Activated CD4-positive, alpha-beta T cell treated with anti-CD3 and anti-CD28 coated beads, Interleukin-2, amount 10 ng/mL, durations not matched to agents 7 days and 5 days (primary cell): ENCODE results near the gene STAT5B. TPM values are rescaled to one million over a fixed set of nuclear protein-coding genes. Genes with fewer than 3 reads are reported as not detected.
A peak's percentile ranks its signal among the peaks of the same experiment; 100 is the strongest.

ENCODE experiments used
- CTCF ChIA-PET: fragments of 350-600 bp; sonication (Branson Sonifier 250); formaldehyde crosslinking; loops from one replicate; lab custom pipeline; 2021; ENCODE audit warnings: antibody characterized with exemption; lab: Charles Lee
- POLR2A ChIA-PET: fragments of 350-600 bp; sonication (Branson Sonifier 250); formaldehyde crosslinking; loops from one replicate; lab custom pipeline; 2021; ENCODE audit warnings: antibody characterized with exemption; lab: Charles Lee
- DNase-seq: peaks from one replicate; pipeline ENCODE4 v3.0.0-alpha.2; 2020
- H3K27ac Mint-ChIP-seq: one replicate; pipeline ENCODE4 v1.8.0; 2021; ENCODE audit warnings: mild to moderate bottlenecking, moderate library complexity, mixed read lengths
- H3K27me3 Mint-ChIP-seq: one replicate; pipeline ENCODE4 v1.8.0; 2021; ENCODE audit warnings: mixed read lengths
- H3K36me3 Mint-ChIP-seq: one replicate; pipeline ENCODE4 v1.8.0; 2021; ENCODE audit warnings: low read depth, mixed read lengths
- H3K4me1 Mint-ChIP-seq: one replicate; pipeline ENCODE4 v1.8.0; 2021; ENCODE audit warnings: mixed read lengths
- H3K4me3 Mint-ChIP-seq: one replicate; pipeline ENCODE4 v1.8.0; 2021; ENCODE audit warnings: mild to moderate bottlenecking, moderate library complexity, mixed read lengths
- H3K9me3 Mint-ChIP-seq: one replicate; pipeline ENCODE4 v1.8.0; 2021; ENCODE audit warnings: mixed read lengths
- total RNA-seq, 2 experiments: library from RNA; stranded (reverse); gene quantifications; one replicate each; pipeline ENCODE4 v1.2.3, GENCODE V29; 2021

Gene STAT5B
- total RNA-seq, 2 experiments from 2014 or later: 150 to 164 TPM

DNA sequence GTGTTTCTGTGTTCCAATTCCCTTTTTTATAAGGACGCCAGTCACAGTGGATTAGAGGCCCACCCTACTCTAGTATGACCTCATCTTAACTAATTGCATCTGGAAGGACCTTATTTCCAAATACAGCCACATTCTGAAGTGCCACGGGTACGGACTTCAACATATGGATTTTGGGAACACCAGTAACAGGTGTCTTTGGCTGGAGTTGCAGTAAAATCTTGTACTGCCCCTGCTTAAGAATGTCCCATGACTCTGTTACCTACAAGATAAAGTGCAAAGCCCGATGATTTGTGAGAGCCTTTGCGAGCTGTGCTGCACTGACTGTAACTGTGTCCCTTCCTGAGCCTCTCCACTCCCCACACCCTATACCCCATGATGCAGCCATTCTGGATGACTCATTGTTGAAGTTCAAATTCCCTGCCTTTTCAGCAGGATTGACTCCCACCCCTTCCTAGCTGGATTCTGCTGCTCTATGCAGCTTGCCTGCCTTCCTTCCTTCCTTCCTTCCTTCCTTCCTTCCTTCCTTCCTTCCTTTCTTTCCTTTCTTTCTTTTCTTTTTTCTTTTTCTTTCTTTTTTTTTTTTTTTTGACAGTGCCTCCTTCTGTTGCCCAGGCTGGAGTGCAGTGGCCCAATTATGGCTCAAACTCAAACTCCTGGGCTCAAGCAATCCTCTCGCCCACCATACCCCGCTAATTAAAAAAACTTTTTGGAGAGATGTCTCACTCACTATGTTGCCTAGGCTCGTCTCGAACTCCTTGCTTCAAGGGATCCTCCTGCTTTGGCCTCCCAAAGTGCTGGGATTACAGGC is 93.1 kb downstream of the STAT5B start:
- no peaks in the 10 kb centered on the region for H3K36me3 Mint-ChIP-seq
- peak overlapping the region; percentile 87 for H3K4me3 Mint-ChIP-seq
- ChIA-PET POLR2A (no interaction called here), CTCF (interaction anchor here (0.6 to 2.8 kb wide), 9 partner anchors 12 to 272 kb away, joined by 3 to 33 read pairs (median 3); partner anchors contain the start of genes GHDC, KAT2A and NKIRAS2)
- H3K4me1 Mint-ChIP-seq: peaks cover 52% of the 10 kb centered on the region
- DNase-seq: no peak
- peaks cover 25% of the 10 kb centered on the region for H3K27me3 Mint-ChIP-seq
- no peaks in the 10 kb centered on the region for H3K9me3 Mint-ChIP-seq
- H3K27ac Mint-ChIP-seq: peak overlapping the region; percentile 93

DNA sequence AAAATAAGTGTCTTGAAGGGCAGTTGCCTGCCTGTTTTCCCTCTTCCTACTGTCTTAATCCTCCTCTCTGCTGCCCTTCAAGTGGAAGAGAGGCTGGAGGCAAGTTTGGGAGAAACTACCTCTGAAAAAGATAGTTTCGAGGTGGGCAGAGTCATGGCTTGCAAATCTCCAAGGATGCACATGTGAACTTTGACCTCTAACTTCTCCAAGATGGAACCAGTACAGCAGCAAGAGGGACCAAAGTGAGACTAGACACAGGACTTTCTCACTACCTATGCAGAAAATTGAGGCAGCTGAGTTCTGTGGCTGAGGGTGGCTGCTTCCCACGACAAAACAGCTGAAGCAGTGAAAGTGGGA is 94.4 kb downstream of the STAT5B start:
- peaks cover 52% of the 10 kb centered on the region for H3K4me1 Mint-ChIP-seq
- POLR2A ChIA-PET: interaction anchor here (0.5 to 0.8 kb wide), 3 partner anchors 8 to 67 kb away, joined by 3 to 5 read pairs (median 4); partner anchors contain the start of gene GHDC

DNA sequence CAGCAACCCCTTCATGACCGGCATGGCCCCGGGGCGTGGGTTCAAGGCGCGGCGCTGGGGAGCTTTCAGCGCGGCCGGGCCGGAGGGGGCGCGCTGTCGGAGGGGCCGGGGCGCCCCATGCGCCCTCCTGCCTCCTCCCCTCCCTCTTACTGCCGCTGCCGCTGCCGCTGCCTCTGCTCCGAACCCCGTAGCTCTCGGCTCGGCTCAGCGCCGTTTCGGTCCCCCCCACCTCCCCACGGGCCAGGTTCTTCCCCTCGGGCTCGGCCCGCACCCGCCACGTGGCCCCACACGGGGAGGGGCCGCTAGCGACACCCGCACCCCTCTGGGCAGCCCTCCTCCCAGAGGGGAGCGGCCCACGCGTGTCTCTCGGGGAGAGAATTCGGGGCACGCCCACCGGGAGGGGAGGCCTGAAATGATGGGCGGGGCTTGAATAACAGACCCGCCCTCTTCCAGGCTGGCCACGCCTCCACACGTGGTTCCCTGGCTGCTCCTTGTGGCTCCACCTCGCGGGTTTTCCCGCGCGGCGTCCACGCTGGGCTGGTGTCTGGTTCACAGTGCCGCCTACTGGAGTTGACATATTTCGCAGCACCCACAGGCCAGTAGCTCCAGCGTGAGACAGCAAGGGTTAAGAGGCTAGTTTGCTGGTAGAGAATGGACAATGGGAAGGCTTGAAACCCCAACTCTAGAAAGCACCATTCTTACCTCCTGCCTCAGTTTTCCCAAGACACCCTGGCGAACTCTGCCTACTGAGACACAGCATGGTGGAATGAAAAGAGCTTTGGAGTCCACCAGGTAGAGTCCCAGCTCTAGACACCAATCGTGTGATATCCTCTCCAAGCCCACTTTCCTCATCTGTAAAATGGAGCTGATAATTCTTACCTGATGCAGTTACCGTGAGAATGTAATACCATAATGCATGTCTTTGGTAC is 95.0 kb downstream of the STAT5B start, which contains the start of gene KCNH4:
KCNH4 (minus strand) TSS at position 221 of the 929 bp plus-strand sequence; CDS start at position 24, 197 bp downstream.
- Mint-ChIP-seq H3K36me3 (no peaks in the 10 kb centered on the region), H3K4me1 (peaks cover 52% of the 10 kb centered on the region), H3K4me3 (peak within 1 kb of the TSS; percentile 61), H3K27ac (peak within 1 kb of the TSS; percentile 36), H3K27me3 (peaks cover 25% of the 10 kb centered on the region), H3K9me3 (no peaks in the 10 kb centered on the region)
- DNase-seq: peak; percentile 93
- ChIA-PET CTCF (interaction anchor here (0.5 to 4.1 kb wide), 31 partner anchors 9 to 346 kb away, joined by 3 to 28 read pairs (median 4); partner anchors contain the start of genes CNP, GHDC, NKIRAS2 and STAT3), POLR2A (interaction anchor here (0.5 to 0.8 kb wide), 3 partner anchors 9 to 66 kb away, joined by 3 to 5 read pairs (median 4); partner anchors contain the start of gene GHDC)

More for the DNA sequence above, 94.4 kb downstream of the STAT5B start:
- CTCF ChIA-PET: interaction anchor here (0.5 to 4.1 kb wide), 26 partner anchors 8 to 345 kb away, joined by 3 to 28 read pairs (median 4); partner anchors contain the start of genes GHDC, NKIRAS2 and STAT3
- H3K27me3 Mint-ChIP-seq: peaks cover 25% of the 10 kb centered on the region
- DNase-seq: no peak
- H3K27ac Mint-ChIP-seq: no peak overlapping the region
- peak overlapping the region; percentile 60 for H3K4me3 Mint-ChIP-seq
- H3K36me3 Mint-ChIP-seq: no peaks in the 10 kb centered on the region
- H3K9me3 Mint-ChIP-seq: no peaks in the 10 kb centered on the region

DNA sequence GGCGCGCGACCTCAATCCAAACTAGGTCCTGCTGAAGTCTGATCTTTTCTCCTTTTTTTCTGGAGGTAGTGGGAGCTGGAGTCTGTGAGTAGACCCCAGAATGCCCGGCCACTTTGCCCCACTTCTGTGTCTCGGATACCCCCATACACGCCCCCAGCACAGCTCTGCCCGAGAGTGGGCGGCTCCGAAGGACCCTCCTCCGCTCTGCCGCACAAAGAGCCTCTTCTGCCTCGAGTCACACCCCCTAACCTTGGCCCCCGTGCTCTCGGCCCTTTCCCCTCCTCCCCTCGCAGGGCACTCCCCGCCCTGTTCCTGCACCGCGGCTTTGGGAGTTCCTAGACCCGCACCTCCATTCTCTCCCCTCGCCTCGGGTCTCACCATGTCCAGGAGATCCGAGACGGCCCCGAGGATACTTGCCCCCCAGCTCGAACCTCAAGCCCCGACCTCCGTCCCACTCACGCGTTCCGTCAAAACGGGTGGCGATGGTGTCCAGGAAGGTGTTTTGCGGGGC is 95.7 kb downstream of the STAT5B start:
- Mint-ChIP-seq H3K27me3 (peaks cover 25% of the 10 kb centered on the region), H3K4me1 (peaks cover 52% of the 10 kb centered on the region), H3K4me3 (peak overlapping the region; percentile 61), H3K36me3 (no peaks in the 10 kb centered on the region), H3K27ac (no peak overlapping the region), H3K9me3 (no peaks in the 10 kb centered on the region)
- POLR2A ChIA-PET: interaction anchor here (0.6 kb wide), 1 partner anchor 152 kb away, joined by 3 read pairs; no protein-coding TSS in a partner anchor
- CTCF ChIA-PET: interaction anchor here (0.6 to 4.1 kb wide), 18 partner anchors 9 to 214 kb away, joined by 3 to 28 read pairs (median 5); partner anchors contain the start of genes CNP, GHDC and NKIRAS2
- DNase-seq: no peak

DNA sequence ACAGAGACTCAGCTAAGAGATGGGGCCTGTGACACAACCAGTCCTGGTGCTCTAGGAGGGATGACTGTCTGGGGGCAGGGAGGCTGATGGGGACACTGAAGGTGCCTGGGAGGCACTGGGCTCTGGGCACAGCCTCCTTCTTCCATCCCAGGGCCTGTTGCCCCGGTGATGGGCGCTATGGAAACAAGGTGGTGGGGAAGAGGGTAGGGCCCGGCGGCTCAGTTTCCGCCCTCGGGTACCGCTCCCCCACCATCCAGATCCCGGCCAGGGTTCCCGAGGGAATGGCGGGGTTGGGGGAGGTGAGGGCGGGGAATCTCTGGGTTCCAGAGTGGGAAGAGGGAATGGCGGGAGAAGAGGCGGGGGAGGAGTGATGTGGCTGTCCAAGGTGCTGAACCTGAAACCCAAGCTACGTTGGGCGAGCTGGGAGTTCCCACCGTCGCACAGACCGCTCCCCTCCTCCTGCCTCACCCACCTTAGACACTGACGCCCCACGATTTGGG is 96.2 kb downstream of the STAT5B start:
- Mint-ChIP-seq H3K36me3 (no peaks in the 10 kb centered on the region), H3K4me3 (peak overlapping the region; percentile 61), H3K4me1 (peaks cover 48% of the 10 kb centered on the region), H3K27ac (no peak overlapping the region), H3K9me3 (no peaks in the 10 kb centered on the region), H3K27me3 (peaks cover 25% of the 10 kb centered on the region)
- ChIA-PET POLR2A (interaction anchor here (0.6 kb wide), 1 partner anchor 152 kb away, joined by 3 read pairs; no protein-coding TSS in a partner anchor), CTCF (interaction anchor here (0.7 to 4.1 kb wide), 13 partner anchors 8 to 177 kb away, joined by 3 to 28 read pairs (median 6); partner anchors contain the start of genes GHDC and NKIRAS2)
- DNase-seq: peak; percentile 44

DNA sequence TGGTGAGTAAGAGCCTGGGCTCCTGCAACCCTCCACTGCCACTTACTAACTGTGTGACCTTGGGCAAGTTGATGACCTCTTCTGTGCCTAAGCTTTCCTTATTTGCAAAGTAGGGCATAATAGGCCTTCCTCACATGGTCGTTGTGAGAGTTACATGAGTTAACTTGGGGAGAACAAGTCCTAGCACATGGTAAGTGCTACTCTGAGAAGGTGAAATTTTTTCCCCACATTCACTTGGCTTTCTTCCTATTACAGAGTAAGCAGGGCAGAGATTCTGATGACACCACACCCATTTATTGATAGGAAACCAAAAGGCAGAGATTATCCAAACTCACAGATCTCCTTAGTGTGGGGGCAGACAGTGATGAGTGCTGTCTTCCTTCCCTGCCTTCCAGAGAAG is 96.9 kb downstream of the STAT5B start:
- ChIA-PET POLR2A (no interaction called here), CTCF (interaction anchor here (0.7 to 4.1 kb wide), 10 partner anchors 8 to 227 kb away, joined by 3 to 28 read pairs (median 5); partner anchors contain the start of gene NKIRAS2)
- Mint-ChIP-seq H3K27me3 (peaks cover 25% of the 10 kb centered on the region), H3K9me3 (no peaks in the 10 kb centered on the region), H3K4me3 (no peak overlapping the region), H3K36me3 (no peaks in the 10 kb centered on the region), H3K27ac (no peak overlapping the region), H3K4me1 (peaks cover 42% of the 10 kb centered on the region)
- DNase-seq: no peak

DNA sequence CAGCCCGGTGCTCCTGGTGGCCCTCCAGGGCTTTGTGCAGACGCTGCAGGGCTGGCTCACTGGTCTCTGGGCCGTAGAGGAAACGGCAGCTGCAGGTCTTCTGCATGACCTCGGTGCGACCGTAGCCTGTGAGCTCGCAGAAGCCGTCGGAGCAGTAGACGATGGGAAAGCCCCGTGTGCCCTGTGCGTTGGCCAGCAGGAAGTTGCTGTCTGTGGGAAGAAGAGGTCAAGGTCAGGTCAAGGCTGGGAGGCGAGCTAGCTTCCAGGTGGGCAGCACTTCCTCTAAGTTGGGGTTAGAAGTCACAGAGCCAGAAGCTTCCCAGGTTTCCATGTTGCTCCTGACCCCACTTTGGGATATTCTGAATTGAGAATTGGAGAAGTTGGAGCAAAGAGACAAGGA is 97.4 kb downstream of the STAT5B start:
- no peak overlapping the region for H3K4me3 Mint-ChIP-seq
- ChIA-PET CTCF (interaction anchor here (0.7 to 4.1 kb wide), 7 partner anchors 10 to 227 kb away, joined by 3 to 28 read pairs (median 4); partner anchors contain the start of gene NKIRAS2), POLR2A (no interaction called here)
- H3K9me3 Mint-ChIP-seq: no peaks in the 10 kb centered on the region
- peaks cover 40% of the 10 kb centered on the region for H3K4me1 Mint-ChIP-seq
- H3K36me3 Mint-ChIP-seq: no peaks in the 10 kb centered on the region
- H3K27me3 Mint-ChIP-seq: peaks cover 25% of the 10 kb centered on the region
- no peak for DNase-seq
- no peak overlapping the region for H3K27ac Mint-ChIP-seq

DNA sequence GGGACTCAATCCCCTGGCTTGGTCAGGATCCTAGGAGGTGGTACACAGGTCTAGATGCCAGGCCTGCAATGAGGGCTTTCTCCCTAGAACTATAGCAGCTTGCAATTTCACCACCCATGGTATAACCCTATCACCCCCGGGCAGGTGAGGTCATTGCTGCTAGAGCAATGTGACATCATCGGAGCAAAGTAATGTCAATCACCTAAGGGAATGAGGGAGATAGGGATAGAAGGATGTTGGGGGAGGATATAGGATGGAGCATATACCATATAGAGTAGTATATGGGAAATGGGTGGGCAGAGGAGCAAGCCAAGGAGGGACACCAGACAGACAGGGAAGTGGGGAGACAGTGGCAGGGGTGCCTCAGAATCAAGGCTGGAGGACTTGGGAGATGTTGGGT is 98.5 kb downstream of the STAT5B start:
- peaks cover 25% of the 10 kb centered on the region for H3K27me3 Mint-ChIP-seq
- no peaks in the 10 kb centered on the region for H3K9me3 Mint-ChIP-seq
- H3K27ac Mint-ChIP-seq: no peak overlapping the region
- no peaks in the 10 kb centered on the region for H3K36me3 Mint-ChIP-seq
- DNase-seq: no peak
- ChIA-PET CTCF (interaction anchor here (1.3 kb wide), 1 partner anchor 11 kb away, joined by 3 read pairs; no protein-coding TSS in a partner anchor), POLR2A (no interaction called here)
- no peak overlapping the region for H3K4me3 Mint-ChIP-seq
- H3K4me1 Mint-ChIP-seq: peaks cover 29% of the 10 kb centered on the region

DNA sequence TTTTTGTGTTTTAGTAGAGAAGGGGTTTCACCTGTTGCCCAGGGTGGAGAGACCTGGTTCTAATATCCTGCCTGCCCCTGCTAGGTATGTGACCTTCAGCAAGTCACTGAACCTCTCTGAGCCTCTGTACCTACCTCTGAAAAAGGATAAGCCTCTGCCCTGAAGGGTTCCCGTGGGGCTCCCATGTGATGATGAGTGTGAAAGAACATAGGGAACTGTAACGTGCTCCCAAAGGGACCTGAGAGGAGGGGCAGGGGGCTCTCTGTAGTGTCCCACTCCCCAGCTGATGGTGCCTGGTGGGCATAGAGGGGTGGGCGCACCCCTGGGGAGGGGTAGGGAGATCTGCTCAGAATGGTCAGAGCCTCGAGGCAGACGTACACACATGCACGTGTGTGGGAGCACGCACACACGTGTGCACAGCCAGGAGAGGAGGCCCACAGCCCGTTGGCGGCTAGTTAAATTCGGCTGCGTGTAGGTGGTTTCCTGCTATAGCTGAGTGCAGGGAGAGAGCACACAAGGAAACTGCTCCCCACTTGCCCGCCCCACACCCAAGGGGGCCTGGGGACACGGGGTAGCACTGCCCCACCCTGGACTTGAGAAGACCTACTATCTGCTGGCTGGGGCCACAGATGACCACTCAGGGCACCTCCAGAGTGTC is 101.9 kb downstream of the STAT5B start:
- no peak overlapping the region for H3K4me3 Mint-ChIP-seq
- no peaks in the 10 kb centered on the region for H3K36me3 Mint-ChIP-seq
- H3K4me1 Mint-ChIP-seq: peaks cover 7% of the 10 kb centered on the region
- H3K27me3 Mint-ChIP-seq: peaks cover 2% of the 10 kb centered on the region
- POLR2A ChIA-PET: no interaction called here
- CTCF ChIA-PET: interaction anchor here (0.5 kb wide), 1 partner anchor 873 kb away, joined by 5 read pairs; no protein-coding TSS in a partner anchor
- no peak overlapping the region for H3K27ac Mint-ChIP-seq
- H3K9me3 Mint-ChIP-seq: no peaks in the 10 kb centered on the region
- DNase-seq: no peak

DNA sequence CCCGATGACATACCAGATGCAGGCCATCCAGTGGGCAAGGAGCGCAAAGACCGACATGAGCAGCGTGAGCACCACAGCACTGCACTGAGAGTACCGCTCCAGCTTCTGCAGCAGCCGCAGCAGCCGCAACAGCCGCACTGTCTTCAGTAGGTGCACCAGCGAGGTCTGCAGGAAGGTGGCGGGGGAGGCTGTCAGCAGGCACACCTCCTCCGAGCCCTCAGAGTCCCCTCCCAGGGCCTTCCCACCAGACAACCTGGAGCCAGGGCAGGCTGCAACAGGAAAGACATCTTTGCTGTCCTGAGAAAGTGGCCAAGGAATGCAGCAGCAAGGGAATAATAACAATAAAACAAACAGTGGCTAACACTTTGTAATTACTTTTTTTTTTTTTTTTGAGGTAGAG is 104.4 kb downstream of the STAT5B start:
- ChIA-PET POLR2A (no interaction called here), CTCF (interaction anchor here (0.6 to 1.4 kb wide), 3 partner anchors 8 to 30 kb away, joined by 4 to 6 read pairs (median 6); partner anchors contain the start of gene KCNH4)
- Mint-ChIP-seq H3K4me3 (no peak overlapping the region), H3K4me1 (peaks cover 2% of the 10 kb centered on the region), H3K9me3 (no peaks in the 10 kb centered on the region), H3K27ac (no peak overlapping the region), H3K36me3 (no peaks in the 10 kb centered on the region), H3K27me3 (no peaks in the 10 kb centered on the region)
- no peak for DNase-seq

DNA sequence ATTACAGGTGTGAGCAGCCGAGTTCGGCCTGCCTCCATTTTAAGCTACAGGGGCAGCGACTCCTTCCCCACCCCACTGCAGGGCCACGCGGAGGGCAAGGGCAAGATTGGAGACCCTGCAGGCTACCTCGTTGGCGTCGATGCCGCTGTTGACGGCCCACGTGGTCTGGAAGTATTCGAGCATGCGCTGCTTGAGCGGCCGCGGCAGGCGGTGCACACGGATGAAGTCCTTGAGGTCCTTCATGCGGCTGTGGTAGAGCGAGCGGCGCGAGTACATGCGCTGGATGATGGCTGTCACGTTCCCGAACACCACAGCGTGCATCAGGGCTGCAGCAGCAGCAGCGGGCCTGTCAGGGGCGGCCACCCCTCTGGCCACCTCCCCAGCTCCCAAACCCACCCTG is 106.8 kb downstream of the STAT5B start:
- CTCF ChIA-PET: interaction anchor here (3.6 kb wide), 1 partner anchor 11 kb away, joined by 28 read pairs; the partner anchor contains the start of gene KCNH4
- Mint-ChIP-seq H3K9me3 (no peaks in the 10 kb centered on the region), H3K4me1 (peaks cover 2% of the 10 kb centered on the region), H3K27ac (no peak overlapping the region), H3K4me3 (no peak overlapping the region), H3K36me3 (no peaks in the 10 kb centered on the region), H3K27me3 (no peaks in the 10 kb centered on the region)
- DNase-seq: no peak
- POLR2A ChIA-PET: no interaction called here
